Parathyroid adenoma (tissue), 2 donors: ENCODE data around the gene KCTD3.

Experiments
- H2AFZ ChIP-seq: fragments of 300-600 bp; sonication (generic); one replicate; pipeline ENCODE4 v1.7.0; 2017; ENCODE audit warnings: antibody characterized with exemption, mild to moderate bottlenecking
- H3K27ac ChIP-seq: fragments of 300-600 bp; sonication (generic); one replicate; pipeline ENCODE4 v1.7.0; 2017
- H3K27me3 ChIP-seq: fragments of 300-600 bp; sonication (generic); one replicate; pipeline ENCODE4 v1.7.0; 2017; ENCODE audit warnings: low read length; ENCODE audit not compliant: control insufficient read depth, insufficient read depth
- H3K36me3 ChIP-seq: fragments of 300-600 bp; sonication (generic); one replicate; pipeline ENCODE4 v1.7.0; 2017; ENCODE audit warnings: low read length; ENCODE audit not compliant: control insufficient read depth, insufficient read depth
- H3K4me1 ChIP-seq: fragments of 300-600 bp; sonication (generic); one replicate; pipeline ENCODE4 v1.7.0; 2017; ENCODE audit warnings: control low read depth
- H3K4me2 ChIP-seq: fragments of 300-600 bp; sonication (generic); one replicate; pipeline ENCODE4 v1.7.0; 2017; ENCODE audit warnings: low read length
- H3K4me3 ChIP-seq: fragments of 300-600 bp; sonication (generic); one replicate; pipeline ENCODE4 v1.7.0; 2017; ENCODE audit warnings: low read depth, low read length
- H3K79me2 ChIP-seq: fragments of 300-600 bp; sonication (generic); one replicate; pipeline ENCODE4 v1.7.0; 2017; ENCODE audit warnings: control low read depth
- H3K9ac ChIP-seq: fragments of 300-600 bp; sonication (generic); one replicate; pipeline ENCODE4 v1.7.0; 2017; ENCODE audit warnings: mild to moderate bottlenecking
- H3K9me3 ChIP-seq: fragments of 300-600 bp; sonication (generic); one replicate; pipeline ENCODE4 v1.7.0; 2017; ENCODE audit warnings: low read length; ENCODE audit not compliant: control insufficient read depth
- TF ChIP-seq, protein P1 (sequence below): fragments of 300-600 bp; sonication (generic); IDR thresholded peaks from one replicate; pipeline ENCODE4 v1.7.0; 2017; ENCODE audit warnings: antibody characterized with exemption, mild to moderate bottlenecking
- donor health status: primary hyperparathyroidism.

KCTD3 gene

DNA sequence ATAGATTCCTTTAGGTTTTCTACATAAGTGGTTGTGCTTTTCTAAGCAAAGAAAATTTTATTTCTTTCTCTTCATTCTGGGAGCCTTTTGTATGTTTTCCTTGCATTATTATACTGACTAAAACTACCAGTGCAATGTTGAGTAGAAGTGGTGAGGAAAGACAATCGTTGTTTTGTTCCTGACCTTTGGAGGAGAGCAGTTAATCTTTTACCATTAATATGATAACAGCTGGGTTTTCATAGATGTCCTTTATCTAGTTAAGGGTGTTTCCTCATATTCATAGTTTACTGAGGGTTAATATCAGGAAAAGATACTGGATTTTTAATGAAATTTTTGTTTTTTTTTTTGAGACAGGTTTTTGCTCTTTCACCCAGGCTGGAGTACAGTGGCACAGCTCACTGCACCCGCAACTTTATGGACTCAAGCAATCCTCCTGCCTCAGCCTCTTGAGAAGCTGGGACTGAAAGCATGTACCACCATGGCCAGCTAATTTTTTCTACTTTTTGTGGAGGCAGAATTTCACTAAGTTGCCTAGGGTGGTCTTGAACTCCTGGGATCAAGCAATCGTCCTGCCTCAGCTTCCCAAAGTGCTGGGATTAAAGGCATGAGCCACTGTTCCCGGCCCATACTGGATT is 9.0 kb upstream of the KCTD3 start:
- Histone ChIP-seq H3K4me2 (no peak overlapping the region), H3K4me1 (no peaks in the 10 kb centered on the region), H3K9me3 (no peaks in the 10 kb centered on the region), H3K36me3 (no peaks in the 10 kb centered on the region), H3K9ac (no peak overlapping the region), H3K4me3 (no peak overlapping the region), H3K79me2 (no peaks in the 10 kb centered on the region), H2AFZ (no peak overlapping the region), H3K27ac (no peak overlapping the region), H3K27me3 (no peaks in the 10 kb centered on the region)
- TF ChIP-seq, protein P1, sequence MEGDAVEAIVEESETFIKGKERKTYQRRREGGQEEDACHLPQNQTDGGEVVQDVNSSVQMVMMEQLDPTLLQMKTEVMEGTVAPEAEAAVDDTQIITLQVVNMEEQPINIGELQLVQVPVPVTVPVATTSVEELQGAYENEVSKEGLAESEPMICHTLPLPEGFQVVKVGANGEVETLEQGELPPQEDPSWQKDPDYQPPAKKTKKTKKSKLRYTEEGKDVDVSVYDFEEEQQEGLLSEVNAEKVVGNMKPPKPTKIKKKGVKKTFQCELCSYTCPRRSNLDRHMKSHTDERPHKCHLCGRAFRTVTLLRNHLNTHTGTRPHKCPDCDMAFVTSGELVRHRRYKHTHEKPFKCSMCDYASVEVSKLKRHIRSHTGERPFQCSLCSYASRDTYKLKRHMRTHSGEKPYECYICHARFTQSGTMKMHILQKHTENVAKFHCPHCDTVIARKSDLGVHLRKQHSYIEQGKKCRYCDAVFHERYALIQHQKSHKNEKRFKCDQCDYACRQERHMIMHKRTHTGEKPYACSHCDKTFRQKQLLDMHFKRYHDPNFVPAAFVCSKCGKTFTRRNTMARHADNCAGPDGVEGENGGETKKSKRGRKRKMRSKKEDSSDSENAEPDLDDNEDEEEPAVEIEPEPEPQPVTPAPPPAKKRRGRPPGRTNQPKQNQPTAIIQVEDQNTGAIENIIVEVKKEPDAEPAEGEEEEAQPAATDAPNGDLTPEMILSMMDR: no peak

GRCh38 chr1:215567491-215568298 is 591 bp downstream of the KCTD3 start:
- peak overlapping the region; percentile 74 for H3K27ac ChIP-seq
- no peaks in the 10 kb centered on the region for H3K27me3 ChIP-seq
- H3K4me3 ChIP-seq: peak overlapping the region; percentile 88
- H3K4me1 ChIP-seq: no peaks in the 10 kb centered on the region
- no peaks in the 10 kb centered on the region for H3K36me3 ChIP-seq
- no peaks in the 10 kb centered on the region for H3K9me3 ChIP-seq
- peaks cover 9% of the 10 kb centered on the region for H3K79me2 ChIP-seq
- H3K4me2 ChIP-seq: peak overlapping the region; percentile 90
- H2AFZ ChIP-seq: peak overlapping the region; percentile 90
- TF ChIP-seq, protein P1: no peak
- H3K9ac ChIP-seq: no peak overlapping the region

- H3K79me2 ChIP-seq: peaks cover 9% of the 10 kb centered on the region
- H3K4me1 ChIP-seq: no peaks in the 10 kb centered on the region
- peak overlapping the region; percentile 74 for H3K27ac ChIP-seq
- H3K9ac ChIP-seq: no peak overlapping the region
- no peaks in the 10 kb centered on the region for H3K36me3 ChIP-seq
- peak overlapping the region; percentile 90 for H3K4me2 ChIP-seq
- H3K4me3 ChIP-seq: peak overlapping the region; percentile 88
- no peaks in the 10 kb centered on the region for H3K27me3 ChIP-seq
- no peaks in the 10 kb centered on the region for H3K9me3 ChIP-seq
- peak overlapping the region; percentile 73 for H2AFZ ChIP-seq
- TF ChIP-seq, protein P1: no peak
These were observed 1.2 kb downstream of the KCTD3 start for GRCh38 chr1:215568299-215568692.

DNA sequence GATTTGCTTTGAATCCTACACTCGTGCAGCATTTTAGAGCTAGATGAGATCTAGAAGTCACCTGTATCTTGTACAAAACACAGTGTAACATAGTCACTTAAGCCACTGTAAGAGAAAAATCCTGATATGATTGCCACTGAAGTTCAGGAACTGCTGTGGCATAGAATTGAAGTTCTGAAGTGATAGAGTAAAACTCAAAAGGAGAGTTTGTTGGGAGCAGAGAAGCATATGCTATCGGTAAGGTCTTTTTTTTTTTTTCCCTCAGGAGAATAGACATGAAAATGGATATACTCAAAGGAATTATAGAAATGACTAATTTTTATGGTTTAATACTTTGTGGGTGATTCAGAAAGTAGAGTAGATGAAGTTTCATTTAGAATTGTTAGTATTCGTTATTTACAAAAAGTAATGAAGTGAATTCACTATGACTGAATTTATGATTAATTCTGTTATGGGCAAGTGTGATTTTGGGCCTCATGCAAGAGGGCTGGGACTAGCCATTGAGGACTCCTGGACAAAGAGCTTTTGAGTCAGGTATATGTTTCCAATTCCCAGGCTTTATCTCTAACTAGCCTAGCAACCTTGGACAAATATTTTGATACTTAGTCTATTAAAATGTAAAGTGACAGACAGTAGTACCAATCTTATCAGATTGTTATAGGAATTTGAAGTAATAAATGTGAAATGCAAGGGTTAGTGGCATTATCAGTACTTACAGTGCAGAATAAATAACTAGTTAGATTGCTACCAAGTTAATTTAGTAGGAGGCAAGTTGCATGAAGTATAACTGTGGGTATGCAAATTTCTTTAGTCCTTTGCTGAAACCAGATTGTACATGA is 3.1 kb downstream of the KCTD3 start:
- Histone ChIP-seq H3K27me3 (no peaks in the 10 kb centered on the region), H3K4me2 (no peak overlapping the region), H3K9me3 (no peaks in the 10 kb centered on the region), H3K36me3 (no peaks in the 10 kb centered on the region), H3K4me1 (no peaks in the 10 kb centered on the region), H2AFZ (no peak overlapping the region), H3K9ac (no peak overlapping the region), H3K79me2 (peaks cover 9% of the 10 kb centered on the region), H3K4me3 (no peak overlapping the region), H3K27ac (no peak overlapping the region)
- TF ChIP-seq, protein P1: no peak
